GM12872 (cell line): ENCODE data around the gene ZNF521.

Experiments used
- CTCF ChIP-seq: IDR thresholded peaks from 3 replicates; pipeline ENCODE4 v1.5.1; 2011; ENCODE audit warnings: low read depth, mild to moderate bottlenecking, low read length, moderate library complexity; ENCODE audit not compliant: insufficient read depth

ZNF521 gene

GRCh38 chr18:25153426-25153825 lies 198.5 kb downstream of the ZNF521 start:
- TF ChIP-seq CTCF: no peak

- TF ChIP-seq CTCF: no peak
These were observed 204.0 kb downstream of the ZNF521 start for GRCh38 chr18:25147877-25148488.

DNA sequence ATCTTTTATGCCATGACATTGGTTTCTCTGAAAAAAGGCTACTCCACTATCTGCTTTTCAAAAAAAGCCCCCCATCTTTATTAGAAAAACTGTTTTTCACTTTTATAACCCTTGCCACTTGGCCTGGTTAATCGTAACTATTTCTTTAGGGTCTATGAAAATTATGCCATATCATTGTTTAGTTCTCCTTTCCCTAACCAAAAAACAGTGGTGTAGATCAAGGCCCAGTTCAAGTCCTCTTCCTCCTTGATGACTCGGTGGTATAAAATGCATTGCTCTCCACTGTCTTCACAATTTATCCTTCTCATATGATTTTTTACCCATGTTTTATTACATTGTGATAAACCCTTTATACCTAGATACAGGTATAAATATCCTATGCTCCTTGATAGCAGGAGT lies 205.5 kb downstream of the ZNF521 start:
- no peak for TF ChIP-seq CTCF

- TF ChIP-seq CTCF: no peak
These were observed 206.0 kb downstream of the ZNF521 start for GRCh38 chr18:25145731-25146511.

DNA sequence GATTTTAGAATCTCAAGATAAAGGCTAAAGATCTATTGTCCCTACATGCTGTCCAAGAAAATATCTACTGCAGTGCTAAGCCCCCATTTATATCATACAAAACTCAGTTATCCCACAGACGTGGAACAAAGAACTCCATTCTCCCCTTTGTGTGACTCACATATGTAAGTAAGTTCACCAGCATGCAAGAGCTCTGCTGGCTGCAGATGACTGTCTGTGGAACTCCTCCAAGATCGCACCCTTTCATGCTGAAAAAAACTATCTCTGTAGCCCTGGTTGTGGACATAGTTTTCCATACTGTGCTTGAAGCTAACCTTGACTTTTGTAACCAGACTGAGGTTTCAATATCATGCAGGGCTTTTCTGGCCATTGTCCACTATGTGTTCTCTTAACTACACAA lies 207.1 kb downstream of the ZNF521 start:
- TF ChIP-seq CTCF: no peak

- TF ChIP-seq CTCF: no peak
These were observed 210.1 kb downstream of the ZNF521 start for GRCh38 chr18:25141886-25142285.

DNA sequence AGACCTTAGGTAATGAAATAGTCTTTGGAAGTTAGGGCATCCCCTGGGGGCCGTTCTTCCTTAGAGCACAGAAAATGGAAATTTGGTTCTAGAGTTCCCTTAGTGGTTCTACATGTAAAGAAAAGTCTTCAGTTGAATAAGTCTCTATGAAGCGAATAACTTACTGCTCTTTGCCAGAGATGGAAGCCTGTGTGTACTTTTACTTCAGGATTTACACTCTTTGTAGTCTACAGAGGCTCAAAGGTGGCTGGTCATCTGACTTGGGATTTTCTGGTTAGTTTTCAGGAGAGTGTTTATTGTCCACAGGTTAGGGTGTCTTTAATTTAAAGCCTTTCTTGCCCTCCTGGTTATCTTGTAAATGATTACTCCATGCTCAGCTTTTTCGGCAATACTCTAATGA lies 210.6 kb downstream of the ZNF521 start:
- no peak for TF ChIP-seq CTCF
